Osteocyte (in vitro differentiated cells): ENCODE data around the gene ZBTB9. TPM values are rescaled to one million over a fixed set of nuclear protein-coding genes. Genes with fewer than 3 reads are reported as not detected.

Experiments
- DNase-seq: peaks from one replicate; pipeline ENCODE4 v3.0.0; 2021; ENCODE audit warnings: mixed read lengths; ENCODE audit not compliant: unreplicated experiment; ENCODE audit errors: extremely low spot score
- H3K27ac Mint-ChIP-seq: one replicate; pipeline ENCODE4 v1.8.0; 2021; ENCODE audit warnings: mild to moderate bottlenecking, mixed read lengths; ENCODE audit not compliant: unreplicated experiment
- H3K27me3 Mint-ChIP-seq: one replicate; pipeline ENCODE4 v1.8.0; 2021; ENCODE audit warnings: mixed read lengths; ENCODE audit not compliant: unreplicated experiment
- H3K36me3 Mint-ChIP-seq: one replicate; pipeline ENCODE4 v1.8.0; 2021; ENCODE audit warnings: mixed read lengths; ENCODE audit not compliant: unreplicated experiment
- H3K4me1 Mint-ChIP-seq: one replicate; pipeline ENCODE4 v1.8.0; 2021; ENCODE audit warnings: mixed read lengths; ENCODE audit not compliant: unreplicated experiment
- H3K4me3 Mint-ChIP-seq: one replicate; pipeline ENCODE4 v1.8.0; 2021; ENCODE audit warnings: mild to moderate bottlenecking, moderate library complexity, mixed read lengths; ENCODE audit not compliant: unreplicated experiment
- H3K9me3 Mint-ChIP-seq: one replicate; pipeline ENCODE4 v1.8.0; 2021; ENCODE audit warnings: mixed read lengths; ENCODE audit not compliant: unreplicated experiment
- CTCF ChIP-seq: fragments of 200-600 bp; sonication (generic); IDR thresholded peaks from 2 replicates; pipeline ENCODE4 v1.5.0; 2021; ENCODE audit warnings: antibody characterized with exemption, mild to moderate bottlenecking, moderate library complexity
- total RNA-seq: library from RNA; stranded (reverse); gene quantifications from 2 replicates; pipeline ENCODE4 v1.2.1, GENCODE V29; 2021

ZBTB9 gene
- total RNA-seq, 1 donor from 2014 or later = 7.0 TPM

- no peak for DNase-seq
- Mint-ChIP-seq H3K36me3 (peaks cover 35% of the 10 kb centered on the region), H3K27ac (no peak overlapping the region), H3K27me3 (no peaks in the 10 kb centered on the region), H3K4me1 (no peaks in the 10 kb centered on the region), H3K4me3 (no peak overlapping the region), H3K9me3 (no peaks in the 10 kb centered on the region)
- TF ChIP-seq CTCF = no peak
These were observed 13.6 kb upstream of the ZBTB9 start for GRCh38 chr6:33440649-33441309.

GRCh38 chr6:33441457-33441856 lies 12.9 kb upstream of the ZBTB9 start:
- Mint-ChIP-seq H3K9me3 (no peaks in the 10 kb centered on the region), H3K27me3 (no peaks in the 10 kb centered on the region), H3K4me3 (no peak overlapping the region), H3K4me1 (no peaks in the 10 kb centered on the region), H3K36me3 (peaks cover 36% of the 10 kb centered on the region), H3K27ac (no peak overlapping the region)
- TF ChIP-seq CTCF = no peak
- no peak for DNase-seq

GRCh38 chr6:33442283-33442682 lies 12.1 kb upstream of the ZBTB9 start:
- TF ChIP-seq CTCF = no peak
- Mint-ChIP-seq H3K9me3 (no peaks in the 10 kb centered on the region), H3K27me3 (no peaks in the 10 kb centered on the region), H3K36me3 (peaks cover 31% of the 10 kb centered on the region), H3K4me1 (no peaks in the 10 kb centered on the region), H3K4me3 (no peak overlapping the region), H3K27ac (no peak overlapping the region)
- no peak for DNase-seq

GRCh38 chr6:33443025-33443424 lies 11.4 kb upstream of the ZBTB9 start:
- H3K4me1 Mint-ChIP-seq = no peaks in the 10 kb centered on the region
- H3K36me3 Mint-ChIP-seq = peaks cover 33% of the 10 kb centered on the region

More at GRCh38 chr6:33443025-33443424, 11.4 kb upstream of the ZBTB9 start:
- no peaks in the 10 kb centered on the region for H3K9me3 Mint-ChIP-seq
- DNase-seq = no peak
- no peak for TF ChIP-seq CTCF
- H3K27me3 Mint-ChIP-seq = no peaks in the 10 kb centered on the region
- H3K27ac Mint-ChIP-seq = no peak overlapping the region
- no peak overlapping the region for H3K4me3 Mint-ChIP-seq
